Measurements from ENCODE around the gene ADAMTS12. TPM values are rescaled to one million over a fixed set of nuclear protein-coding genes. Genes with fewer than 3 reads are reported as not detected.

The ADAMTS12 gene
- total and polyA plus RNA-seq, 2 experiments from 2014 or later: 7.8 to 11.5 TPM

- no peaks in the 10 kb centered on the region for H3K79me2 ChIP-seq (ENCODE audit: insufficient read depth)
- in situ Hi-C loops (cut with MboI): no loop called here
- no peak overlapping the region for H3K4me2 ChIP-seq (ENCODE audit: unreplicated experiment)
Observed at GRCh38 chr5:33738967-33739366, 152.8 kb downstream of the ADAMTS12 start.

GRCh38 chr5:33738097-33738496 is 153.7 kb downstream of the ADAMTS12 start:
- no peaks in the 10 kb centered on the region for H3K9me2 ChIP-seq (ENCODE audit: insufficient read depth)
- H3K9me3 ChIP-seq (ENCODE audit: low read depth): no peaks in the 10 kb centered on the region
- H3K4me2 ChIP-seq (ENCODE audit: unreplicated experiment): no peak overlapping the region
- H3F3A ChIP-seq (ENCODE audit: insufficient read depth): peaks cover 23% of the 10 kb centered on the region
- H3K27ac ChIP-seq: no peak overlapping the region
- H3K4me3 ChIP-seq: no peak overlapping the region
- DNase-seq: no peak
- WGBS, 2 experiments (ENCODE audit: low coverage in 1 of 2, low lambda C conversion rate in 2 of 2, missing lambda C conversion rate in 2 of 2): 82 to 84% methylated on average over 3 of the region's 3 CpGs
- no peak overlapping the region for H3K9ac ChIP-seq
- no peaks in the 10 kb centered on the region for H3K36me3 ChIP-seq (ENCODE audit: low read depth)
- no peaks in the 10 kb centered on the region for H3K27me3 ChIP-seq (replicated peaks; ENCODE audit: insufficient read depth)
- no peak for TF ChIP-seq EZH2phosphoT487 (IDR thresholded peaks at IDR 0.05; ENCODE audit: insufficient read depth, low read depth)
- TF ChIP-seq EZH2 (IDR thresholded peaks at IDR 0.05; ENCODE audit: insufficient read depth, poor library complexity, severe bottlenecking): no peak
- in situ Hi-C loops (cut with MboI): no loop called here
- no peak overlapping the region for H2AFZ ChIP-seq
- H3K4me1 ChIP-seq (ENCODE audit: insufficient read depth): peaks cover 24% of the 10 kb centered on the region
- H4K20me1 ChIP-seq (ENCODE audit: insufficient read depth): no peaks in the 10 kb centered on the region
- no peaks in the 10 kb centered on the region for H3K79me2 ChIP-seq (ENCODE audit: insufficient read depth)

More at GRCh38 chr5:33738967-33739366, 152.8 kb downstream of the ADAMTS12 start:
- no peaks in the 10 kb centered on the region for H3K9me2 ChIP-seq (ENCODE audit: insufficient read depth)
- H3K27me3 ChIP-seq (replicated peaks; ENCODE audit: insufficient read depth): no peaks in the 10 kb centered on the region
- WGBS, 2 experiments (ENCODE audit: low coverage in 1 of 2, low lambda C conversion rate in 2 of 2, missing lambda C conversion rate in 2 of 2): 92 to 97% methylated on average over 6 of the region's 6 CpGs
- H3K4me1 ChIP-seq (ENCODE audit: insufficient read depth): peaks cover 23% of the 10 kb centered on the region
- no peaks in the 10 kb centered on the region for H3K36me3 ChIP-seq (ENCODE audit: low read depth)
- H3K27ac ChIP-seq: no peak overlapping the region
- no peaks in the 10 kb centered on the region for H3K9me3 ChIP-seq (ENCODE audit: low read depth)
- no peak overlapping the region for H2AFZ ChIP-seq
- H4K20me1 ChIP-seq (ENCODE audit: insufficient read depth): no peaks in the 10 kb centered on the region
- no peak overlapping the region for H3K4me3 ChIP-seq
- H3K9ac ChIP-seq: no peak overlapping the region
- H3F3A ChIP-seq (ENCODE audit: insufficient read depth): peaks cover 23% of the 10 kb centered on the region
- DNase-seq: no peak
- no peak for TF ChIP-seq EZH2 (IDR thresholded peaks at IDR 0.05; ENCODE audit: insufficient read depth, poor library complexity, severe bottlenecking)
- no peak for TF ChIP-seq EZH2phosphoT487 (IDR thresholded peaks at IDR 0.05; ENCODE audit: insufficient read depth, low read depth)

GRCh38 chr5:33737697-33738096 is 154.1 kb downstream of the ADAMTS12 start:
- in situ Hi-C loops (cut with MboI): no loop called here
- H3K27me3 ChIP-seq (replicated peaks; ENCODE audit: insufficient read depth): no peaks in the 10 kb centered on the region

GRCh38 chr5:33737284-33737683 is 154.5 kb downstream of the ADAMTS12 start:
- H3K4me1 ChIP-seq (ENCODE audit: insufficient read depth): peaks cover 24% of the 10 kb centered on the region
- 98 to 100% methylated on average over 1 of the region's 1 CpG for WGBS, 2 experiments (ENCODE audit: low coverage in 1 of 2, low lambda C conversion rate in 2 of 2, missing lambda C conversion rate in 2 of 2)
- no peak overlapping the region for H3K9ac ChIP-seq
- H3K9me2 ChIP-seq (ENCODE audit: insufficient read depth): no peaks in the 10 kb centered on the region
- H3K79me2 ChIP-seq (ENCODE audit: insufficient read depth): no peaks in the 10 kb centered on the region
- H3K4me2 ChIP-seq (ENCODE audit: unreplicated experiment): no peak overlapping the region
- H4K20me1 ChIP-seq (ENCODE audit: insufficient read depth): no peaks in the 10 kb centered on the region
- in situ Hi-C loops (cut with MboI): no loop called here
- H2AFZ ChIP-seq: no peak overlapping the region
- H3K9me3 ChIP-seq (ENCODE audit: low read depth): no peaks in the 10 kb centered on the region
- H3K4me3 ChIP-seq: no peak overlapping the region
- TF ChIP-seq EZH2phosphoT487 (IDR thresholded peaks at IDR 0.05; ENCODE audit: insufficient read depth, low read depth) (no peak), EZH2 (IDR thresholded peaks at IDR 0.05; ENCODE audit: insufficient read depth, poor library complexity, severe bottlenecking) (no peak)
- no peaks in the 10 kb centered on the region for H3K27me3 ChIP-seq (replicated peaks; ENCODE audit: insufficient read depth)
- DNase-seq: no peak
- no peaks in the 10 kb centered on the region for H3K36me3 ChIP-seq (ENCODE audit: low read depth)
- H3F3A ChIP-seq (ENCODE audit: insufficient read depth): peaks cover 23% of the 10 kb centered on the region
- H3K27ac ChIP-seq: no peak overlapping the region

More at GRCh38 chr5:33737697-33738096, 154.1 kb downstream of the ADAMTS12 start:
- H3K9me2 ChIP-seq (ENCODE audit: insufficient read depth): no peaks in the 10 kb centered on the region
- no peak overlapping the region for H3K4me3 ChIP-seq
- TF ChIP-seq EZH2phosphoT487 (IDR thresholded peaks at IDR 0.05; ENCODE audit: insufficient read depth, low read depth) (no peak), EZH2 (IDR thresholded peaks at IDR 0.05; ENCODE audit: insufficient read depth, poor library complexity, severe bottlenecking) (no peak)
- H2AFZ ChIP-seq: no peak overlapping the region
- DNase-seq: no peak
- H3K27ac ChIP-seq: no peak overlapping the region
- H4K20me1 ChIP-seq (ENCODE audit: insufficient read depth): no peaks in the 10 kb centered on the region
- no peaks in the 10 kb centered on the region for H3K79me2 ChIP-seq (ENCODE audit: insufficient read depth)
- no peak overlapping the region for H3K4me2 ChIP-seq (ENCODE audit: unreplicated experiment)
- no peaks in the 10 kb centered on the region for H3K9me3 ChIP-seq (ENCODE audit: low read depth)
- no peak overlapping the region for H3K9ac ChIP-seq
- peaks cover 24% of the 10 kb centered on the region for H3K4me1 ChIP-seq (ENCODE audit: insufficient read depth)
- H3F3A ChIP-seq (ENCODE audit: insufficient read depth): peaks cover 23% of the 10 kb centered on the region
- 96 to 97% methylated on average over 2 of the region's 2 CpGs for WGBS, 2 experiments (ENCODE audit: low coverage in 1 of 2, low lambda C conversion rate in 2 of 2, missing lambda C conversion rate in 2 of 2)
- H3K36me3 ChIP-seq (ENCODE audit: low read depth): no peaks in the 10 kb centered on the region

- no peaks in the 10 kb centered on the region for H3K79me2 ChIP-seq (ENCODE audit: insufficient read depth)
- H4K20me1 ChIP-seq (ENCODE audit: insufficient read depth): no peaks in the 10 kb centered on the region
- no peaks in the 10 kb centered on the region for H3K27me3 ChIP-seq (replicated peaks; ENCODE audit: insufficient read depth)
- no peak for TF ChIP-seq EZH2phosphoT487 (IDR thresholded peaks at IDR 0.05; ENCODE audit: insufficient read depth, low read depth)
- no peak for TF ChIP-seq EZH2 (IDR thresholded peaks at IDR 0.05; ENCODE audit: insufficient read depth, poor library complexity, severe bottlenecking)
- H3K9me3 ChIP-seq (ENCODE audit: low read depth): no peaks in the 10 kb centered on the region
- H3K4me1 ChIP-seq (ENCODE audit: insufficient read depth): peaks cover 24% of the 10 kb centered on the region
- H3K4me3 ChIP-seq: no peak overlapping the region
- WGBS, 2 experiments (ENCODE audit: low coverage in 1 of 2, low lambda C conversion rate in 2 of 2, missing lambda C conversion rate in 2 of 2): 33 to 40% methylated on average over 3 of the region's 3 CpGs
- H3K9ac ChIP-seq: no peak overlapping the region
- no peaks in the 10 kb centered on the region for H3K9me2 ChIP-seq (ENCODE audit: insufficient read depth)
- H3K36me3 ChIP-seq (ENCODE audit: low read depth): no peaks in the 10 kb centered on the region
- DNase-seq: peak; percentile 72
- no peak overlapping the region for H2AFZ ChIP-seq
- no peak overlapping the region for H3K27ac ChIP-seq
- H3K4me2 ChIP-seq (ENCODE audit: unreplicated experiment): peak overlapping the region; percentile 13
- in situ Hi-C loops (cut with MboI): no loop called here
- peaks cover 23% of the 10 kb centered on the region for H3F3A ChIP-seq (ENCODE audit: insufficient read depth)
Observed at GRCh38 chr5:33736510-33736909, 155.3 kb downstream of the ADAMTS12 start.

Data from GM23248 (cell line).